ENCODE data around the gene PRDX3. TPM values are rescaled to one million over a fixed set of nuclear protein-coding genes. Genes with fewer than 3 reads are reported as not detected.

PRDX3 gene
- total RNA-seq, 1 experiment from 2014 or later: 167 TPM

- DNase-seq (ENCODE audit: low spot score): no peak
- no peak overlapping the region for H3K4me3 Mint-ChIP-seq
- peaks cover 18% of the 10 kb centered on the region for H3K27me3 Mint-ChIP-seq (ENCODE audit: low read depth)
- ChIA-PET CTCF (interaction anchor here (1.7 to 3.2 kb wide), 4 partner anchors 11 to 234 kb away, joined by 3 to 17 read pairs (median 8); no protein-coding TSS in a partner anchor), POLR2A (interaction anchor here (0.5 kb wide), 1 partner anchor 79 kb away, joined by 5 read pairs; no protein-coding TSS in a partner anchor)
- peaks cover 50% of the 10 kb centered on the region for H3K4me1 Mint-ChIP-seq
- no peaks in the 10 kb centered on the region for H3K9me3 Mint-ChIP-seq
- H3K27ac Mint-ChIP-seq: no peak overlapping the region
- H3K36me3 Mint-ChIP-seq: no peaks in the 10 kb centered on the region
- no peak for ATAC-seq
- TF ChIP-seq MLX (CRISPR knock-in tag; IDR thresholded peaks at IDR 0.05) (no peak), SP1 (CRISPR knock-in tag; conservative IDR thresholded peaks at IDR 0.05) (no peak), NR1H2 (CRISPR knock-in tag; IDR thresholded peaks at IDR 0.05) (no peak), FOXP1 (CRISPR knock-in tag; IDR thresholded peaks at IDR 0.05; ENCODE audit: borderline replicate concordance) (no peak), MYBL2 (CRISPR knock-in tag; IDR thresholded peaks at IDR 0.05) (no peak), TCF7 (CRISPR knock-in tag; IDR thresholded peaks at IDR 0.05; ENCODE audit: low read depth) (no peak), FOXJ3 (CRISPR knock-in tag; IDR thresholded peaks at IDR 0.05; ENCODE audit: borderline replicate concordance) (no peak), RELA (CRISPR knock-in tag; IDR thresholded peaks at IDR 0.05; ENCODE audit: borderline replicate concordance) (no peak), ZMAT4 (CRISPR knock-in tag; IDR thresholded peaks at IDR 0.05) (no peak), ZNF532 (CRISPR knock-in tag; IDR thresholded peaks at IDR 0.05; ENCODE audit: borderline replicate concordance) (no peak), RORB (CRISPR knock-in tag; IDR thresholded peaks at IDR 0.05) (no peak)
These were observed 32.6 kb upstream of the PRDX3 start for GRCh38 chr10:119211176-119211575.

- peaks cover 52% of the 10 kb centered on the region for H3K4me1 Mint-ChIP-seq
- ChIA-PET POLR2A (no interaction called here), CTCF (interaction anchor here (0.6 to 3.2 kb wide), 7 partner anchors 12 to 392 kb away, joined by 3 to 17 read pairs (median 5); no protein-coding TSS in a partner anchor)
- TF ChIP-seq FOXP1 (CRISPR knock-in tag; IDR thresholded peaks at IDR 0.05; ENCODE audit: borderline replicate concordance) (no peak), ZBTB43 (CRISPR knock-in tag; IDR thresholded peaks at IDR 0.05) (no peak), ZNF396 (CRISPR knock-in tag; IDR thresholded peaks at IDR 0.05; ENCODE audit: borderline replicate concordance) (no peak), EMX1 (CRISPR knock-in tag; IDR thresholded peaks at IDR 0.05) (no peak), ATF6 (CRISPR knock-in tag; IDR thresholded peaks at IDR 0.05) (no peak), GABPB1 (CRISPR knock-in tag; IDR thresholded peaks at IDR 0.05) (no peak), JUN (CRISPR knock-in tag; IDR thresholded peaks at IDR 0.05) (no peak), NR3C1 (CRISPR knock-in tag; conservative IDR thresholded peaks at IDR 0.05; ENCODE audit: low read depth) (no peak), E2F4 (CRISPR knock-in tag; IDR thresholded peaks at IDR 0.05; ENCODE audit: borderline replicate concordance, low read depth) (no peak)
- no peaks in the 10 kb centered on the region for H3K9me3 Mint-ChIP-seq
- H3K36me3 Mint-ChIP-seq: no peaks in the 10 kb centered on the region
- H3K27ac Mint-ChIP-seq: no peak overlapping the region
- H3K27me3 Mint-ChIP-seq (ENCODE audit: low read depth): peaks cover 18% of the 10 kb centered on the region
- DNase-seq (ENCODE audit: low spot score) (no peak), ATAC-seq (no peak)
- H3K4me3 Mint-ChIP-seq: no peak overlapping the region
These were observed 32.0 kb upstream of the PRDX3 start for GRCh38 chr10:119210633-119211032.
